Left renal cortex interstitium (tissue), 4 donors: ENCODE measurements around the gene RFPL3. TPM values are rescaled to one million over a fixed set of nuclear protein-coding genes. Genes with fewer than 3 reads are reported as not detected.
"Not testable (repeated sequence)": the region's sequence is repeated elsewhere in the genome, so short reads cannot be mapped to it uniquely, and the experiment has no call there.

ENCODE experiments used
- DNase-seq, 4 donors: peaks; one replicate each; pipeline ENCODE4 v3.0.0-alpha.2; 2013; ENCODE audit warnings: low read depth in 4 of 4, low spot score in 2 of 4, missing footprints in 1 of 4
- polyA plus RNA-seq, 4 donors: library from polyadenylated mRNA; unstranded; fragments of 120-200 nt; gene quantifications; one replicate each; pipeline ENCODE4 v1.2.1, GENCODE V29; 2013; ENCODE audit not compliant: insufficient read length in 4 of 4

RFPL3 gene
- polyA plus RNA-seq, 4 donors, result not detected

GRCh38 chr22:32352681-32353080 is 5.0 kb upstream of the RFPL3 start:
- DNase-seq, result no peak

GRCh38 chr22:32353292-32353691 is 4.4 kb upstream of the RFPL3 start:
- no peak for DNase-seq

GRCh38 chr22:32353840-32354239 is 3.8 kb upstream of the RFPL3 start:
- DNase-seq, result no peak

- no peak for DNase-seq
Observed at GRCh38 chr22:32354360-32355351, 3.0 kb upstream of the RFPL3 start.

- no peak for DNase-seq
Observed at GRCh38 chr22:32355760-32356159, 1.9 kb upstream of the RFPL3 start.

- DNase-seq, result not testable (repeated sequence)
Observed at GRCh38 chr22:32360096-32360495, 2.4 kb downstream of the RFPL3 start.

GRCh38 chr22:32361257-32361656 is 3.6 kb downstream of the RFPL3 start:
- DNase-seq, result no peak

GRCh38 chr22:32364210-32364609 is 6.5 kb downstream of the RFPL3 start:
- DNase-seq, result no peak

- DNase-seq, result no peak
Observed at GRCh38 chr22:32375678-32376450, 18.2 kb downstream of the RFPL3 start.

GRCh38 chr22:32376681-32377080 is 19.0 kb downstream of the RFPL3 start:
- no peak for DNase-seq

GRCh38 chr22:32378707-32379272 is 21.1 kb downstream of the RFPL3 start:
- DNase-seq, result no peak

GRCh38 chr22:32380991-32381390 is 23.3 kb downstream of the RFPL3 start:
- DNase-seq, result no peak

- DNase-seq, result no peak
Observed at GRCh38 chr22:32385681-32386080, 28.0 kb downstream of the RFPL3 start.

- DNase-seq, result no peak
Observed at GRCh38 chr22:32389685-32390084, 32.0 kb downstream of the RFPL3 start.

GRCh38 chr22:32395107-32395506 is 37.4 kb downstream of the RFPL3 start:
- DNase-seq, result no peak

GRCh38 chr22:32396255-32396654 is 38.6 kb downstream of the RFPL3 start:
- DNase-seq, result no peak

GRCh38 chr22:32396746-32397145 is 39.1 kb downstream of the RFPL3 start:
- no peak for DNase-seq

- no peak for DNase-seq
Observed at GRCh38 chr22:32401486-32401885, 43.8 kb downstream of the RFPL3 start.

- DNase-seq, result no peak
Observed at GRCh38 chr22:32404021-32404420, 46.4 kb downstream of the RFPL3 start.

GRCh38 chr22:32407312-32407711 is 49.6 kb downstream of the RFPL3 start:
- no peak for DNase-seq

GRCh38 chr22:32407936-32408335 is 50.3 kb downstream of the RFPL3 start:
- no peak for DNase-seq
